ENCODE results near the gene ANO6.
A peak's percentile ranks its signal among the peaks of the same experiment; 100 is the strongest.
"Not testable (repeated sequence)": the region's sequence is repeated elsewhere in the genome, so short reads cannot be mapped to it uniquely, and the experiment has no call there.

ANO6 gene

GRCh38 chr12:45260854-45261253, 45.0 kb downstream of the ANO6 start:
- TF ChIP-seq CTCF (IDR thresholded peaks at IDR 0.05; ENCODE audit: low read depth, low read length, missing control alignments): no peak
- H3K4me3 ChIP-seq (ENCODE audit: low read depth, low read length): no peak overlapping the region
- no peak for DNase-seq (ENCODE audit: low read depth)

- DNase-seq (ENCODE audit: low read depth); H3K4me3 ChIP-seq (ENCODE audit: low read depth, low read length): not testable (repeated sequence)
Measured at GRCh38 chr12:45262185-45262584, 46.3 kb downstream of the ANO6 start.

- no peak for TF ChIP-seq CTCF (IDR thresholded peaks at IDR 0.05; ENCODE audit: low read depth, low read length, missing control alignments)
- no peak for DNase-seq (ENCODE audit: low read depth)
- no peak overlapping the region for H3K4me3 ChIP-seq (ENCODE audit: low read depth, low read length)
Measured at GRCh38 chr12:45263587-45263986, 47.7 kb downstream of the ANO6 start.

- no peak for DNase-seq (ENCODE audit: low read depth)
- peak; percentile 18 for TF ChIP-seq CTCF (IDR thresholded peaks at IDR 0.05; ENCODE audit: low read depth, low read length, missing control alignments)
- H3K4me3 ChIP-seq (ENCODE audit: low read depth, low read length): no peak overlapping the region
Measured at GRCh38 chr12:45268672-45269411, 52.9 kb downstream of the ANO6 start.

GRCh38 chr12:45269412-45269751, 53.5 kb downstream of the ANO6 start:
- no peak for DNase-seq (ENCODE audit: low read depth)
- TF ChIP-seq CTCF (IDR thresholded peaks at IDR 0.05; ENCODE audit: low read depth, low read length, missing control alignments): no peak
- no peak overlapping the region for H3K4me3 ChIP-seq (ENCODE audit: low read depth, low read length)

GRCh38 chr12:45270951-45271350, 55.1 kb downstream of the ANO6 start:
- no peak for TF ChIP-seq CTCF (IDR thresholded peaks at IDR 0.05; ENCODE audit: low read depth, low read length, missing control alignments)
- DNase-seq (ENCODE audit: low read depth): no peak

GRCh38 chr12:45273717-45274271, 57.9 kb downstream of the ANO6 start:
- DNase-seq (ENCODE audit: low read depth): no peak
- H3K4me3 ChIP-seq (ENCODE audit: low read depth, low read length): no peak overlapping the region
- TF ChIP-seq CTCF (IDR thresholded peaks at IDR 0.05; ENCODE audit: low read depth, low read length, missing control alignments): no peak

More at GRCh38 chr12:45270951-45271350, 55.1 kb downstream of the ANO6 start:
- no peak overlapping the region for H3K4me3 ChIP-seq (ENCODE audit: low read depth, low read length)
